Measurements from ENCODE around the gene FRS2. TPM values are rescaled to one million over a fixed set of nuclear protein-coding genes. Genes with fewer than 3 reads are reported as not detected.

The FRS2 gene
- total and polyA plus RNA-seq, 9 of the 15 experiments (the other 6 are each of a cell fraction or from before 2014, with no cell fraction given) = 1.0 to 9.1 (median 6.0) TPM

GRCh38 chr12:69470189-69471075 is at the start of gene FRS2 (continued):
- TF ChIP-seq, protein P1, sequence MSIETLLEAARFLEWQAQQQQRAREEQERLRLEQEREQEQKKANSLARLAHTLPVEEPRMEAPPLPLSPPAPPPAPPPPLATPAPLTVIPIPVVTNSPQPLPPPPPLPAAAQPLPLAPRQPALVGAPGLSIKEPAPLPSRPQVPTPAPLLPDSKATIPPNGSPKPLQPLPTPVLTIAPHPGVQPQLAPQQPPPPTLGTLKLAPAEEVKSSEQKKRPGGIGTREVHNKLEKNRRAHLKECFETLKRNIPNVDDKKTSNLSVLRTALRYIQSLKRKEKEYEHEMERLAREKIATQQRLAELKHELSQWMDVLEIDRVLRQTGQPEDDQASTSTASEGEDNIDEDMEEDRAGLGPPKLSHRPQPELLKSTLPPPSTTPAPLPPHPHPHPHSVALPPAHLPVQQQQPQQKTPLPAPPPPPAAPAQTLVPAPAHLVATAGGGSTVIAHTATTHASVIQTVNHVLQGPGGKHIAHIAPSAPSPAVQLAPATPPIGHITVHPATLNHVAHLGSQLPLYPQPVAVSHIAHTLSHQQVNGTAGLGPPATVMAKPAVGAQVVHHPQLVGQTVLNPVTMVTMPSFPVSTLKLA (conservative IDR thresholded peaks at IDR 0.05) = peak in 1 of 2 experiments; percentile 59; a peak in 2 of 4 replicates
- TF ChIP-seq UBTF (IDR thresholded peaks at IDR 0.05; ENCODE audit: borderline replicate concordance in 1 of 2, low read depth in 2 of 2, low read length in 2 of 2) = 0 out of 4 replicates have a peak, but pooled peaks of 1 of the 2 experiments have one; percentile 45
- TF ChIP-seq EP300 (IDR thresholded peaks at IDR 0.05; ENCODE audit: low read length) = peak; percentile 8; the same call in 1 of the 2 replicates
- TF ChIP-seq, protein P2, sequence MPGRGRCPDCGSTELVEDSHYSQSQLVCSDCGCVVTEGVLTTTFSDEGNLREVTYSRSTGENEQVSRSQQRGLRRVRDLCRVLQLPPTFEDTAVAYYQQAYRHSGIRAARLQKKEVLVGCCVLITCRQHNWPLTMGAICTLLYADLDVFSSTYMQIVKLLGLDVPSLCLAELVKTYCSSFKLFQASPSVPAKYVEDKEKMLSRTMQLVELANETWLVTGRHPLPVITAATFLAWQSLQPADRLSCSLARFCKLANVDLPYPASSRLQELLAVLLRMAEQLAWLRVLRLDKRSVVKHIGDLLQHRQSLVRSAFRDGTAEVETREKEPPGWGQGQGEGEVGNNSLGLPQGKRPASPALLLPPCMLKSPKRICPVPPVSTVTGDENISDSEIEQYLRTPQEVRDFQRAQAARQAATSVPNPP (IDR thresholded peaks at IDR 0.05; ENCODE audit: borderline replicate concordance, insufficient read depth, insufficient read length) = no peak
- TF ChIP-seq, protein P3, sequence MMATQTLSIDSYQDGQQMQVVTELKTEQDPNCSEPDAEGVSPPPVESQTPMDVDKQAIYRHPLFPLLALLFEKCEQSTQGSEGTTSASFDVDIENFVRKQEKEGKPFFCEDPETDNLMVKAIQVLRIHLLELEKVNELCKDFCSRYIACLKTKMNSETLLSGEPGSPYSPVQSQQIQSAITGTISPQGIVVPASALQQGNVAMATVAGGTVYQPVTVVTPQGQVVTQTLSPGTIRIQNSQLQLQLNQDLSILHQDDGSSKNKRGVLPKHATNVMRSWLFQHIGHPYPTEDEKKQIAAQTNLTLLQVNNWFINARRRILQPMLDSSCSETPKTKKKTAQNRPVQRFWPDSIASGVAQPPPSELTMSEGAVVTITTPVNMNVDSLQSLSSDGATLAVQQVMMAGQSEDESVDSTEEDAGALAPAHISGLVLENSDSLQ (IDR thresholded peaks at IDR 0.05) = 0 out of 2 replicates have a peak, but pooled peaks have one; percentile 27
- TF ChIP-seq, protein P4, sequence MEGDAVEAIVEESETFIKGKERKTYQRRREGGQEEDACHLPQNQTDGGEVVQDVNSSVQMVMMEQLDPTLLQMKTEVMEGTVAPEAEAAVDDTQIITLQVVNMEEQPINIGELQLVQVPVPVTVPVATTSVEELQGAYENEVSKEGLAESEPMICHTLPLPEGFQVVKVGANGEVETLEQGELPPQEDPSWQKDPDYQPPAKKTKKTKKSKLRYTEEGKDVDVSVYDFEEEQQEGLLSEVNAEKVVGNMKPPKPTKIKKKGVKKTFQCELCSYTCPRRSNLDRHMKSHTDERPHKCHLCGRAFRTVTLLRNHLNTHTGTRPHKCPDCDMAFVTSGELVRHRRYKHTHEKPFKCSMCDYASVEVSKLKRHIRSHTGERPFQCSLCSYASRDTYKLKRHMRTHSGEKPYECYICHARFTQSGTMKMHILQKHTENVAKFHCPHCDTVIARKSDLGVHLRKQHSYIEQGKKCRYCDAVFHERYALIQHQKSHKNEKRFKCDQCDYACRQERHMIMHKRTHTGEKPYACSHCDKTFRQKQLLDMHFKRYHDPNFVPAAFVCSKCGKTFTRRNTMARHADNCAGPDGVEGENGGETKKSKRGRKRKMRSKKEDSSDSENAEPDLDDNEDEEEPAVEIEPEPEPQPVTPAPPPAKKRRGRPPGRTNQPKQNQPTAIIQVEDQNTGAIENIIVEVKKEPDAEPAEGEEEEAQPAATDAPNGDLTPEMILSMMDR (IDR thresholded peaks at IDR 0.05 in 2 of 3, conservative IDR thresholded peaks at IDR 0.05 in 1 of 3; ENCODE audit: insufficient read depth in 2 of 3, low read depth in 1 of 3, low read length in 3 of 3) = peak; percentile 59 to 63 (median 60)
- TF ChIP-seq HMBOX1 (IDR thresholded peaks at IDR 0.05) = peak; percentile 52; the same call in 1 of the 2 replicates
- TF ChIP-seq CREB1 (IDR thresholded peaks at IDR 0.05) = no peak
- no peak for TF ChIP-seq CREB1 (CRISPR knock-in tag; IDR thresholded peaks at IDR 0.05)
- peak; percentile 100 for TF ChIP-seq PHF8 (IDR thresholded peaks at IDR 0.05; ENCODE audit: borderline replicate concordance, low read length)
- TF ChIP-seq CCNT2 (IDR thresholded peaks at IDR 0.05; ENCODE audit: borderline replicate concordance, extremely low read depth, insufficient read length, low read depth, low read length) = peak; percentile 59
- TF ChIP-seq ZKSCAN8 (CRISPR knock-in tag; IDR thresholded peaks at IDR 0.05) = no peak
- TF ChIP-seq, protein P5, sequence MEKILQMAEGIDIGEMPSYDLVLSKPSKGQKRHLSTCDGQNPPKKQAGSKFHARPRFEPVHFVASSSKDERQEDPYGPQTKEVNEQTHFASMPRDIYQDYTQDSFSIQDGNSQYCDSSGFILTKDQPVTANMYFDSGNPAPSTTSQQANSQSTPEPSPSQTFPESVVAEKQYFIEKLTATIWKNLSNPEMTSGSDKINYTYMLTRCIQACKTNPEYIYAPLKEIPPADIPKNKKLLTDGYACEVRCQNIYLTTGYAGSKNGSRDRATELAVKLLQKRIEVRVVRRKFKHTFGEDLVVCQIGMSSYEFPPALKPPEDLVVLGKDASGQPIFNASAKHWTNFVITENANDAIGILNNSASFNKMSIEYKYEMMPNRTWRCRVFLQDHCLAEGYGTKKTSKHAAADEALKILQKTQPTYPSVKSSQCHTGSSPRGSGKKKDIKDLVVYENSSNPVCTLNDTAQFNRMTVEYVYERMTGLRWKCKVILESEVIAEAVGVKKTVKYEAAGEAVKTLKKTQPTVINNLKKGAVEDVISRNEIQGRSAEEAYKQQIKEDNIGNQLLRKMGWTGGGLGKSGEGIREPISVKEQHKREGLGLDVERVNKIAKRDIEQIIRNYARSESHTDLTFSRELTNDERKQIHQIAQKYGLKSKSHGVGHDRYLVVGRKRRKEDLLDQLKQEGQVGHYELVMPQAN (IDR thresholded peaks at IDR 0.05; ENCODE audit: borderline replicate concordance) = no peak

Data from K562 (cell line).